Testis (tissue), 3 donors: Measurements from ENCODE around the gene TSSC4. TPM values are rescaled to one million over a fixed set of nuclear protein-coding genes. Genes with fewer than 3 reads are reported as not detected.

ENCODE experiments used
- DNase-seq: peaks from one replicate; pipeline ENCODE4 v3.0.0-alpha.2; 2019
- H3K27ac ChIP-seq, 2 donors: fragments of 200-600 bp; sonication (generic); one replicate each; pipeline ENCODE4 v1.5.1; 2019
- H3K27me3 ChIP-seq: fragments of 200-600 bp; sonication (generic); one replicate; pipeline ENCODE4 v1.5.1; 2019
- H3K36me3 ChIP-seq: fragments of 200-600 bp; sonication (generic); one replicate; pipeline ENCODE4 v1.5.1; 2017; ENCODE audit warnings: low read depth; ENCODE audit errors: missing control alignments
- H3K4me1 ChIP-seq: fragments of 200-600 bp; sonication (generic); one replicate; pipeline ENCODE4 v1.5.1; 2019
- H3K4me3 ChIP-seq, 2 donors: fragments of 200-600 bp; sonication (generic); one replicate each; pipeline ENCODE4 v1.5.1; 2017 to 2019
- H3K9me3 ChIP-seq: fragments of 200-600 bp; sonication (generic); one replicate; pipeline ENCODE4 v1.5.1; 2017
- CTCF ChIP-seq, 3 experiments: fragments of 450-650 bp in 2 of 3; fragments of 200-600 bp in 1 of 3; sonication (generic) in 1 of 3; IDR thresholded peaks; one replicate each; pipeline ENCODE4 v1.5.1; 2016 to 2019; ENCODE audit warnings: antibody characterized with exemption in 3 of 3, mild to moderate bottlenecking in 2 of 3, moderate library complexity in 1 of 3
- POLR2A ChIP-seq: fragments of 450-650 bp; IDR thresholded peaks from one replicate; pipeline ENCODE4 v1.6.1; 2017; ENCODE audit warnings: antibody characterized with exemption, mild to moderate bottlenecking, moderate library complexity
- WGBS, 2 donors: methylation state at CpG; one replicate each; pipeline ENCODE4 v1.1.5; 2018; 5-methylcytosine and 5-hydroxymethylcytosine counted together
- intact Hi-C: fragments of 100-400 bp; cut with DNase I; formaldehyde crosslinking; loops from one replicate; pipeline ENCODE4 v1.15.1; 2023; ENCODE audit warnings: low total_unique reads
- polyA plus RNA-seq: library from polyadenylated mRNA; stranded (reverse); fragments of 350-450 nt; fragmentation: Illumina TruSeq; extraction: RNeasy Lipid Tissue Mini Kit (QIAGEN cat#74804); gene quantifications from one replicate; pipeline ENCODE4 v1.2.3, GENCODE V29; 2014; ENCODE audit warnings: low read depth, low replicate concordance; ENCODE audit not compliant: insufficient read depth
- total RNA-seq, 2 donors: library from RNA; depleted of rRNA; stranded (reverse); fragments of >200 nt; gene quantifications; one replicate each; pipeline ENCODE4 v1.2.3, GENCODE V29; 2016

The TSSC4 gene
- total and polyA plus RNA-seq, 3 donors from 2014 or later = 87.4 to 133 (median 95.5) TPM

- 86 to 100% methylated on average over 3 to 16 of the region's 16 CpGs for WGBS, 2 donors
- H3K4me1 ChIP-seq = peaks cover 18% of the 10 kb centered on the region
- no peak for DNase-seq
- no peaks in the 10 kb centered on the region for H3K9me3 ChIP-seq
- no peaks in the 10 kb centered on the region for H3K36me3 ChIP-seq
- H3K27me3 ChIP-seq = no peaks in the 10 kb centered on the region
- no peak overlapping the region for H3K4me3 ChIP-seq
- no peak overlapping the region for H3K27ac ChIP-seq
- TF ChIP-seq POLR2A (no peak), CTCF (IDR thresholded peaks at IDR 0.05) (no peak)
- intact Hi-C loops = no loop called here
Observed at GRCh38 chr11:2365571-2366210, 34.9 kb upstream of the TSSC4 start.

- WGBS, 2 donors = 44 to 57% methylated on average over 10 to 11 of the region's 11 CpGs
- H3K27ac ChIP-seq = no peak overlapping the region
- H3K27me3 ChIP-seq = no peaks in the 10 kb centered on the region
- DNase-seq = peak; percentile 69
- no peak for TF ChIP-seq CTCF (IDR thresholded peaks at IDR 0.05)
- no peak for TF ChIP-seq POLR2A
- no peaks in the 10 kb centered on the region for H3K9me3 ChIP-seq
- intact Hi-C loops = no loop called here
- H3K36me3 ChIP-seq = no peaks in the 10 kb centered on the region
- H3K4me1 ChIP-seq = peaks cover 18% of the 10 kb centered on the region
- no peak overlapping the region for H3K4me3 ChIP-seq
Observed at GRCh38 chr11:2366276-2366675, 34.3 kb upstream of the TSSC4 start.

- 73 to 91% methylated on average over 5 to 7 of the region's 7 CpGs for WGBS, 2 donors
- Histone ChIP-seq H3K27ac (no peak overlapping the region), H3K36me3 (no peaks in the 10 kb centered on the region), H3K27me3 (no peaks in the 10 kb centered on the region), H3K9me3 (no peaks in the 10 kb centered on the region), H3K4me3 (no peak overlapping the region), H3K4me1 (peaks cover 18% of the 10 kb centered on the region)
- no peak for TF ChIP-seq POLR2A
- TF ChIP-seq CTCF (IDR thresholded peaks at IDR 0.05) = no peak
- no peak for DNase-seq
- intact Hi-C loops = no loop called here
Observed at GRCh38 chr11:2366733-2367132, 33.8 kb upstream of the TSSC4 start.

GRCh38 chr11:2367266-2368160 lies 33.0 kb upstream of the TSSC4 start:
- H3K4me1 ChIP-seq = peaks cover 18% of the 10 kb centered on the region
- no peaks in the 10 kb centered on the region for H3K9me3 ChIP-seq
- no peaks in the 10 kb centered on the region for H3K27me3 ChIP-seq
- intact Hi-C loops = no loop called here
- no peak for DNase-seq
- TF ChIP-seq CTCF (IDR thresholded peaks at IDR 0.05) = no peak
- no peak for TF ChIP-seq POLR2A
- 68 to 71% methylated on average over 15 to 17 of the region's 17 CpGs for WGBS, 2 donors
- no peak overlapping the region for H3K27ac ChIP-seq
- H3K4me3 ChIP-seq = no peak overlapping the region
- no peaks in the 10 kb centered on the region for H3K36me3 ChIP-seq
